Parathyroid adenoma (tissue), 2 donors: Measurements from ENCODE around the gene MAGI1.

Experiments used
- H2AFZ ChIP-seq: fragments of 300-600 bp; sonication (generic); one replicate; pipeline ENCODE4 v1.7.0; 2017; ENCODE audit warnings: antibody characterized with exemption, mild to moderate bottlenecking
- H3K27ac ChIP-seq: fragments of 300-600 bp; sonication (generic); one replicate; pipeline ENCODE4 v1.7.0; 2017
- H3K27me3 ChIP-seq: fragments of 300-600 bp; sonication (generic); one replicate; pipeline ENCODE4 v1.7.0; 2017; ENCODE audit warnings: low read length; ENCODE audit not compliant: control insufficient read depth, insufficient read depth
- H3K36me3 ChIP-seq: fragments of 300-600 bp; sonication (generic); one replicate; pipeline ENCODE4 v1.7.0; 2017; ENCODE audit warnings: low read length; ENCODE audit not compliant: control insufficient read depth, insufficient read depth
- H3K4me1 ChIP-seq: fragments of 300-600 bp; sonication (generic); one replicate; pipeline ENCODE4 v1.7.0; 2017; ENCODE audit warnings: control low read depth
- H3K4me2 ChIP-seq: fragments of 300-600 bp; sonication (generic); one replicate; pipeline ENCODE4 v1.7.0; 2017; ENCODE audit warnings: low read length
- H3K4me3 ChIP-seq: fragments of 300-600 bp; sonication (generic); one replicate; pipeline ENCODE4 v1.7.0; 2017; ENCODE audit warnings: low read depth, low read length
- H3K79me2 ChIP-seq: fragments of 300-600 bp; sonication (generic); one replicate; pipeline ENCODE4 v1.7.0; 2017; ENCODE audit warnings: control low read depth
- H3K9ac ChIP-seq: fragments of 300-600 bp; sonication (generic); one replicate; pipeline ENCODE4 v1.7.0; 2017; ENCODE audit warnings: mild to moderate bottlenecking
- H3K9me3 ChIP-seq: fragments of 300-600 bp; sonication (generic); one replicate; pipeline ENCODE4 v1.7.0; 2017; ENCODE audit warnings: low read length; ENCODE audit not compliant: control insufficient read depth
- CTCF ChIP-seq: fragments of 300-600 bp; sonication (generic); IDR thresholded peaks from one replicate; pipeline ENCODE4 v1.7.0; 2017; ENCODE audit warnings: antibody characterized with exemption, mild to moderate bottlenecking
- donor health status: primary hyperparathyroidism.

Gene MAGI1

GRCh38 chr3:65443739-65444446, 594.8 kb downstream of the MAGI1 start:
- Histone ChIP-seq H3K79me2 (no peaks in the 10 kb centered on the region), H3K27ac (no peak overlapping the region), H3K4me1 (no peaks in the 10 kb centered on the region), H3K36me3 (no peaks in the 10 kb centered on the region), H2AFZ (no peak overlapping the region), H3K4me3 (no peak overlapping the region), H3K27me3 (no peaks in the 10 kb centered on the region), H3K9ac (no peak overlapping the region), H3K9me3 (no peaks in the 10 kb centered on the region), H3K4me2 (no peak overlapping the region)
- no peak for TF ChIP-seq CTCF

GRCh38 chr3:65439641-65440284, 599.0 kb downstream of the MAGI1 start:
- H3K27ac ChIP-seq: no peak overlapping the region
- no peak overlapping the region for H3K4me3 ChIP-seq
- H3K36me3 ChIP-seq: no peaks in the 10 kb centered on the region
- peak; percentile 55 for TF ChIP-seq CTCF
- no peaks in the 10 kb centered on the region for H3K79me2 ChIP-seq
- H3K4me2 ChIP-seq: no peak overlapping the region
- no peaks in the 10 kb centered on the region for H3K4me1 ChIP-seq
- no peak overlapping the region for H3K9ac ChIP-seq
- H3K27me3 ChIP-seq: no peaks in the 10 kb centered on the region
- H2AFZ ChIP-seq: no peak overlapping the region
- no peaks in the 10 kb centered on the region for H3K9me3 ChIP-seq

DNA sequence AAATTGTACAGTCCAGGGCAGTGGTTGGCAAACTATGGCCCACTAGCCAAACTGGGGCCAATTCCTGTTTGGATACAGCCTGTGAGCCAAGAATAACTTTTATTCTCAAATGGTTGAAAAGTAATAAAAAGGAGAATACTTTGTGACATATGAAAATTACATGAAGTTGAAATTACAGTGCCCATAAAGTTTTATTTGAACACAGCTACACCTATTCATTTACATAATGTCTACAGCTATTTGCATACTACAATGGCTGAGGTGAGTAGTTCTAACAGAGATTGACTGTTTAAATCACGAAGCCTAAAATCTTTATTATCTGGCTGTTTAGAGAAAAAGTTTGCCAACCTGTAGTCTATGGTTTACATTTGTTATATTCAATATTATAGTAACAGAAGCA, 600.1 kb downstream of the MAGI1 start:
- TF ChIP-seq CTCF: no peak
- H3K27ac ChIP-seq: no peak overlapping the region
- H3K4me3 ChIP-seq: no peak overlapping the region
- no peak overlapping the region for H2AFZ ChIP-seq
- H3K27me3 ChIP-seq: no peaks in the 10 kb centered on the region
- H3K36me3 ChIP-seq: no peaks in the 10 kb centered on the region
- no peaks in the 10 kb centered on the region for H3K4me1 ChIP-seq
- no peaks in the 10 kb centered on the region for H3K79me2 ChIP-seq
- H3K9me3 ChIP-seq: no peaks in the 10 kb centered on the region
- no peak overlapping the region for H3K4me2 ChIP-seq
- no peak overlapping the region for H3K9ac ChIP-seq

- Histone ChIP-seq H2AFZ (no peak overlapping the region), H3K4me1 (no peaks in the 10 kb centered on the region), H3K27me3 (no peaks in the 10 kb centered on the region), H3K4me2 (no peak overlapping the region), H3K9me3 (no peaks in the 10 kb centered on the region), H3K9ac (no peak overlapping the region), H3K79me2 (no peaks in the 10 kb centered on the region), H3K27ac (no peak overlapping the region), H3K36me3 (no peaks in the 10 kb centered on the region), H3K4me3 (no peak overlapping the region)
- TF ChIP-seq CTCF: no peak
Observed at GRCh38 chr3:65438096-65438495, 600.6 kb downstream of the MAGI1 start.

DNA sequence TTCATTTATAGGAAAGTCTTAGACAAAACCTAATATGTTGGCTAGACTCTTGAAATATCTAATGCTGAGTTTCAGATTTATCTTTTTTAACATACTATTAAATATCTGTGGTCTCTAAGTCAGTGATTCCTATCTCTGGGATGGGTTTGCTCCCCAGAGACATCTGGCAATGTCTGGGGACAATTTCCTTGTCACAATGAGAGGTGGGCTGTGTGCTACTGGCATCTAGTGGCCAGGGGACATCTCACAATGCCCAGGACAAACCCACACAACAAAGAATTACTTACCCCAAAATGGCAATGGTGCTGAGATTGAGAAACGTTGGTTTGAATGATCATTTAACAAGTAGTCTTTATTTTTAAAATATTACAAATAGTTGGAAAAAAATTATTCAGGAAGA, 602.1 kb downstream of the MAGI1 start:
- Histone ChIP-seq H3K27ac (no peak overlapping the region), H3K9me3 (no peaks in the 10 kb centered on the region), H3K4me1 (no peaks in the 10 kb centered on the region), H3K36me3 (no peaks in the 10 kb centered on the region), H2AFZ (no peak overlapping the region), H3K27me3 (no peaks in the 10 kb centered on the region), H3K4me3 (no peak overlapping the region), H3K9ac (no peak overlapping the region), H3K4me2 (no peak overlapping the region), H3K79me2 (no peaks in the 10 kb centered on the region)
- TF ChIP-seq CTCF: peak; percentile 35
